IPS-11a (cell line): Measurements from ENCODE around the gene ELF3.
"Not testable (repeated sequence)": the region's sequence is repeated elsewhere in the genome, so short reads cannot be mapped to it uniquely, and the experiment has no call there.

Experiments used
- H3K4me3 ChIP-seq: one replicate; pipeline ENCODE4 v1.5.1; 2013; ENCODE audit warnings: low read depth, low read length, control low read depth

ELF3 gene

GRCh38 chr1:202063093-202063492, 52.7 kb downstream of the ELF3 start:
- H3K4me3 ChIP-seq, result no peak overlapping the region

- not testable (repeated sequence) for H3K4me3 ChIP-seq
These were observed 54.5 kb downstream of the ELF3 start for GRCh38 chr1:202064889-202065312.
